ENCODE results near the gene SGF29. TPM values are rescaled to one million over a fixed set of nuclear protein-coding genes. Genes with fewer than 3 reads are reported as not detected.
A peak's percentile ranks its signal among the peaks of the same experiment; 100 is the strongest.
"Not testable (repeated sequence)": the region's sequence is repeated elsewhere in the genome, so short reads cannot be mapped to it uniquely, and the experiment has no call there.

Gene SGF29
- total RNA-seq, 4 donors from 2014 or later = 35.1 to 50.4 (median 41.9) TPM

DNA sequence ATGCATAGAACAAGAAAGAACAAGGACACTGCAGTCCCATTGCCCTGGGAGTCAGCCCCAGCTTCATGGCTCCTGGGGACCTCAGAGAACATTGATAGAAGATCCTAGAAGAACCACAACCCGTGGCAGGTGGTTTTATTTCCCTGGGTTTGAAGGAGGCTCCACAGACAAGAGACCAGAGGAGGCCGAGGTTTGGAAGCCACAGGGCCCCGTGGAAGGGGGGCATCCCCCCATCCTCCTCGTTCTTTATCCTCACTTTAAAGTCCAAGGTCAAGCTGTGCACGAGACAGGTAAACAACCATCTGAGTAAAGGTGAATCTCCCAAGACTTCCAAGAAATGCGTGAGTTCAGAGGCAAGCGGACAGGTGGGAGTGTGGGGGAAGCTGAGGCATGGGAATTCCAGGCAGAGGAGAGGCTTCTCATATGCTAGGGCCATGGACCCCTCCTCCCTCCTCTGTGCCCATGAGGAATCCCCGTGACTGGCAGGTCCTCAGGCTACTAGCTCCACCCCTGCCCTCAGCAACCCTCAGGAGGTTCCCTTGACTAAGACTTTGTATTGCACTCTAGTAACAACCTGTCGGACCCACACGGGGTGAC, 57.0 kb downstream of the SGF29 start:
- in situ Hi-C loops (cut with MboI; ENCODE audit: low sequenced_read_pairs in 4 of 4) = loop anchor here in 1 of 4 donors (25.0 kb wide), 1 partner anchor 123 kb away; the partner anchor contains the start of genes APOBR and CLN3
- no peaks in the 10 kb centered on the region for H3K27me3 ChIP-seq
- H3K36me3 ChIP-seq = no peaks in the 10 kb centered on the region
- no peaks in the 10 kb centered on the region for H3K9me3 ChIP-seq
- intact Hi-C loops (cut with DNase I; ENCODE audit: low total_unique reads) = no loop called here
- no peak for DNase-seq
- no peak for TF ChIP-seq POLR2A (IDR thresholded peaks at IDR 0.05)
- TF ChIP-seq, protein P1, sequence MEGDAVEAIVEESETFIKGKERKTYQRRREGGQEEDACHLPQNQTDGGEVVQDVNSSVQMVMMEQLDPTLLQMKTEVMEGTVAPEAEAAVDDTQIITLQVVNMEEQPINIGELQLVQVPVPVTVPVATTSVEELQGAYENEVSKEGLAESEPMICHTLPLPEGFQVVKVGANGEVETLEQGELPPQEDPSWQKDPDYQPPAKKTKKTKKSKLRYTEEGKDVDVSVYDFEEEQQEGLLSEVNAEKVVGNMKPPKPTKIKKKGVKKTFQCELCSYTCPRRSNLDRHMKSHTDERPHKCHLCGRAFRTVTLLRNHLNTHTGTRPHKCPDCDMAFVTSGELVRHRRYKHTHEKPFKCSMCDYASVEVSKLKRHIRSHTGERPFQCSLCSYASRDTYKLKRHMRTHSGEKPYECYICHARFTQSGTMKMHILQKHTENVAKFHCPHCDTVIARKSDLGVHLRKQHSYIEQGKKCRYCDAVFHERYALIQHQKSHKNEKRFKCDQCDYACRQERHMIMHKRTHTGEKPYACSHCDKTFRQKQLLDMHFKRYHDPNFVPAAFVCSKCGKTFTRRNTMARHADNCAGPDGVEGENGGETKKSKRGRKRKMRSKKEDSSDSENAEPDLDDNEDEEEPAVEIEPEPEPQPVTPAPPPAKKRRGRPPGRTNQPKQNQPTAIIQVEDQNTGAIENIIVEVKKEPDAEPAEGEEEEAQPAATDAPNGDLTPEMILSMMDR (IDR thresholded peaks at IDR 0.05 in 4 of 5, conservative IDR thresholded peaks at IDR 0.05 in 1 of 5) = no peak
- H3K4me1 ChIP-seq = peaks cover 8 to 16% of the 10 kb centered on the region in 2 donors
- no peak overlapping the region for H3K4me3 ChIP-seq
- no peak for ATAC-seq
- peak overlapping the region in 1 of 4 donors; percentile 43 for H3K27ac ChIP-seq

DNA sequence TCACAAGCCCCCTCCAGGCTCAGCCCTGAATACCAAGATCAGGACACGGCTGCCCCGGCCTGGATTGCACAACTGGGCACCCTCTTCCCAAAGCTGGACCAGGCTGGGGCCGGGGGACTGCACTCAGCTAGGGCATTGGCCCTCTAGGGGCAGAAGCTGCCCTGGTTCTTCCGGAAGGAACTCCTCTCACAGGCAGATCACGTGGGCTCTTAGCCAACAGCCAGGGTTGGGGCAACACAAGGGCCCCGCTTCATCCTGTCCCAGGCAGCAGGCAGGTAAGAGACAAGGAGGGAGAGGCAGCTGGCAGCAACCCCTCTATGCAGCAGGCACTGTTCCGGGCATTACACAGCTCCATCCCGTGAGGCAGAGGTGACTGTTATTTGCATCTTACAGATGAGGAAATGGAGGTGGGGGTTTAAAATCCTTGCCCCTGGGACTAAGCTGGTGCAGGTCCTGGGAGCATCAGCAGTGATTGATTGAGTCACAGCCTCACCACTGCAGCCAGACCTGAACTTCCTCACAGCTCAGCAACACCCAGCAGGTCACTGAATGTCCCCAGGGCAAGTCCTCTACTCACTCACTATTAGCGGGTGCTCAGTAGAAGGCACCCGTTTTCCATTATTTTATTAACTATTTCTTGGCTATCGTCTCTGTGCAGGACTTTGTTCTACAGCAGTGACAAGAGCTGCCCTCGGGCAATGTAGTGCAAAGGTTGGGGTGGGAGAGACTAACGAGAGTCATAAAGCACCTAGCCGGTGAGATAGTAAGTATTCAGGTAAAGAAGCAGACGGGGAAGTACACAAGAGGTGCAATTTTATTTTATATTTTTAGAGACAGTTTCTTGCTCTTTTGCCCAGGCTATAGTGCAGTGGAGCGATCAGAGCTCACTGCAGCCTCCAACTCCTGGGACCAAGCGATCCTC, 58.9 kb downstream of the SGF29 start:
- H3K27me3 ChIP-seq; intact Hi-C loops (cut with DNase I; ENCODE audit: low total_unique reads); H3K36me3 ChIP-seq; DNase-seq; H3K9me3 ChIP-seq; ATAC-seq; H3K4me3 ChIP-seq; H3K27ac ChIP-seq: not testable (repeated sequence)
- in situ Hi-C loops (cut with MboI; ENCODE audit: low sequenced_read_pairs in 4 of 4) = loop anchor here in 1 of 4 donors (25.0 kb wide), 1 partner anchor 125 kb away; the partner anchor contains the start of genes APOBR and CLN3
- H3K4me1 ChIP-seq = peaks cover 8 to 16% of the 10 kb centered on the region in 2 donors

DNA sequence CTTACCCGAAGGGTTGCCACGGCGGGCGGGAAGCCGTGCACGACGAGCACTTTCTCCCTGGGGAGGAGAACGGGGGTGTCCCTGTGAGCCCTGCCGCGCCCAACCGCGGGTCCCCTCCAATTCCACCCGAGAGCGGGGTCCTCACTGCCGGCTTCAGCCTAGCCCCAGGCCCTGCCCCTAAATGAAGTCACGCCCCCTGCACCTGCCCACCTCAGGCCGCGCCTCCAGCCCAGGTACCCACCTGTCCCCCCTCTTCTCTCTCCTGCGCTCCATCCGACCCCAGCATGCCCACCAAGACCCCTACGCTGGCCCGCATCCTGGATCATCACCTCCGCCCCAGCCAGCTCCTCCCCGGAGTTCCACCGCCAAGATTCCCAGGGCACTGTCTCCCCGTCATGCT, 60.2 kb downstream of the SGF29 start:
- H3K27me3 ChIP-seq; H3K36me3 ChIP-seq; H3K4me3 ChIP-seq; ATAC-seq; DNase-seq; H3K27ac ChIP-seq; intact Hi-C loops (cut with DNase I; ENCODE audit: low total_unique reads); H3K9me3 ChIP-seq: not testable (repeated sequence)
- H3K4me1 ChIP-seq = peaks cover 8 to 16% of the 10 kb centered on the region in 2 donors
- in situ Hi-C loops (cut with MboI; ENCODE audit: low sequenced_read_pairs in 4 of 4) = loop anchor here in 1 of 4 donors (25.0 kb wide), 1 partner anchor 127 kb away; the partner anchor contains the start of genes APOBR and CLN3

DNA sequence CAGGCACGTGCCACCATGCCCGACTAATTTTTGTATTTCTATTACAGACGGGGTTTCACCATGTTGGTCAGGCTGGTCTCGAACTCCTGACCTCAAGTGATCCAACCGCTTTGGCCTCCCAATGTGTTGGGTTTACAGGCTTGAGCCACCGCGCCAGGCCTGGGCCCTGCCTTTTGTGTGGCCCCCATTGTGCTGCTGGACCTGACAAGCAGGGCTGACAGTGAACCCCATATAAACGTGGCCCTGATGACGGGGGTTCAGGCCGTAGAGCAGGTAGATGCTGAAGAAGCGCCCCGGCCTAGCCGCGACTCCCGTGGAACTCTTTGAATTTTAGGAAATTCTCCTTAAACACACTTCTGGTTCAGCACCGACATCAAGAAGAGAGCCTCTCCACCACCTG, 60.8 kb downstream of the SGF29 start:
- H3K27me3 ChIP-seq; ATAC-seq; H3K4me3 ChIP-seq; intact Hi-C loops (cut with DNase I; ENCODE audit: low total_unique reads); DNase-seq; H3K27ac ChIP-seq; H3K36me3 ChIP-seq; H3K9me3 ChIP-seq: not testable (repeated sequence)
- in situ Hi-C loops (cut with MboI; ENCODE audit: low sequenced_read_pairs in 4 of 4) = loop anchor here in 1 of 4 donors (25.0 kb wide), 1 partner anchor 127 kb away; the partner anchor contains the start of genes APOBR and CLN3
- peaks cover 8 to 11% of the 10 kb centered on the region in 2 donors for H3K4me1 ChIP-seq

DNA sequence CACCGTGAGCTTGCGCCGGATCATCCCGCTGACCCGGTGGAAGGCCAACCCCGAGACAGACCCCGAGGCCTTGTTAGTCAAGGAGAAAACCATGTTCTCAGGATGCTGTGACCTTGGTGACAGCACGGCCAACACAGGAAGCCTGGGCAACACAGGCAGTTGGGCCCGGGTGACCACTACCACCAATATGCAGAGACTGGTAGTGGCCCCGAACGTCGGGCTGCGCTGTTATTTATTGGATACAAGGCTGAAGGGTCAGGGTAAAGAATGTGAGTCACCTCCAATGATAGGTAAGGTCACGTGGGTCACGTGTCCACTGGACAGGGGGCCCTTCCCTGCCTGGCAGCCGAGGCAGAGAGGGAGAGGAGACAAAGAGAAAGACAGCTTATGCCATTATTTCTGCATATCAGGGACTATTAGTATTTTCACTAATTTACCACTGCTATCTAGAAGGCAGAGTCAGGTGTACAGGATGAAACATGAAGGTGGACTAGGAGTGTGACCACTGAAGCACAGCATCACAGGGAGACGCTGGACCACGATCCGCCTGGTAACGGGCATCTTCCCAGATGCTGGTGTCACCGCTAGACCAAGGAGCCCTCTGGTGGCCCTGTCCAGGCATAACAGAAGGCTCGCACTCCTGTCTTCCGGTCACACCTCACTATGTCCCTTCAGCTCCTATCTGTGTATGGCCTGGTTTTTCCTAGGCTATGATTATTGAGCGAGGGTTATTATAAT, 61.9 kb downstream of the SGF29 start:
- H3K9me3 ChIP-seq, ATAC-seq, H3K36me3 ChIP-seq, H3K27ac ChIP-seq, H3K4me3 ChIP-seq, H3K27me3 ChIP-seq, H3K4me1 ChIP-seq: not testable (repeated sequence)
- TF ChIP-seq, protein P1 (IDR thresholded peaks at IDR 0.05 in 4 of 5, conservative IDR thresholded peaks at IDR 0.05 in 1 of 5) = peak; percentile 40 to 74 (median 66)
- intact Hi-C loops (cut with DNase I; ENCODE audit: low total_unique reads) = loop anchor here (5.0 kb wide), 1 partner anchor 123 kb away; the partner anchor contains the start of genes APOBR and CLN3
- in situ Hi-C loops (cut with MboI; ENCODE audit: low sequenced_read_pairs in 4 of 4) = loop anchor here in 1 of 4 donors (25.0 kb wide), 1 partner anchor 128 kb away; the partner anchor contains the start of genes APOBR and CLN3
- peak; percentile 43 to 61 for DNase-seq

DNA sequence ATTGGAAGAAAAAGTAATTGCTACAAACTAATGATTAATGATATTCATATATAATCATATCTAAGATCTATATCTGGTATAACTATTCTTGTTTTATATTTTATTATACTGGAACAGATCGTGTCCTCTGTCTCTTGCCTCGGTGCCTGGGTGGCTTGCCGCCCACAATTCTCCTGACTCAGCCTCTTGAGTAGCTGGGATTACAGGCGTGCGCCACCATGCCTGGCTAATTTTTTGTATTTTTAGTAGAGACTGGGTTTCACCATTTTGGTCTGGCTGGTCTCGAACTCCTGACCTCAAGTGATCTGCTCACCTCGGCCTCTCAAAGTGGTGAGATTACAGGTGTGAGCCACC, 62.5 kb downstream of the SGF29 start:
- H3K27me3 ChIP-seq, ATAC-seq, H3K4me3 ChIP-seq, H3K27ac ChIP-seq, H3K9me3 ChIP-seq, DNase-seq, H3K4me1 ChIP-seq, H3K36me3 ChIP-seq: not testable (repeated sequence)
- in situ Hi-C loops (cut with MboI; ENCODE audit: low sequenced_read_pairs in 4 of 4) (loop anchor here in 1 of 4 donors (25.0 kb wide), 1 partner anchor 129 kb away; the partner anchor contains the start of genes APOBR and CLN3), intact Hi-C loops (cut with DNase I; ENCODE audit: low total_unique reads) (loop anchor here (5.0 kb wide), 1 partner anchor 124 kb away; the partner anchor contains the start of genes APOBR and CLN3)

Measured in gastrocnemius medialis (tissue), 4 donors.